K562 (cell line): ENCODE data around the gene LITAF.

Source experiments
- BRD9 ChIP-seq: fragments of 450-650 bp; IDR thresholded peaks from 2 replicates; pipeline ENCODE4 v1.6.1; 2018; ENCODE audit warnings: low read depth; ENCODE audit not compliant: partially characterized antibody
- CHD1 ChIP-seq: fragments of 200-600 bp; sonication (generic); IDR thresholded peaks from one replicate; pipeline ENCODE4 v1.6.1; 2012; ENCODE audit warnings: mild to moderate bottlenecking, moderate library complexity, low read length, inconsistent platforms
- CTCF ChIP-seq, 3 experiments: IDR thresholded peaks in 2 of 3; conservative IDR thresholded peaks in 1 of 3; 2 replicates each; pipeline ENCODE4 v1.5.1; 2011 to 2012; ENCODE audit warnings: low read length in 3 of 3, mild to moderate bottlenecking in 3 of 3, control low read depth in 2 of 3, improper control_type of control experiment in 1 of 3, inconsistent platforms in 1 of 3, low read depth in 1 of 3, mixed read lengths in 1 of 3, moderate library complexity in 1 of 3; ENCODE audit not compliant: insufficient read depth in 2 of 3
- SAFB ChIP-seq: fragments of 200-400 bp; formaldehyde crosslinking; IDR thresholded peaks from 2 replicates; pipeline ENCODE4 v1.6.1; 2017; ENCODE audit warnings: low read depth, low read length, borderline replicate concordance
- TAF7 ChIP-seq: fragments of 450-650 bp; IDR thresholded peaks from 2 replicates; pipeline ENCODE4 v1.6.1; 2016; ENCODE audit warnings: missing genetic modification characterization, missing compliant biosample characterization
- ZC3H4 ChIP-seq: sonication (generic); formaldehyde crosslinking; IDR thresholded peaks from 2 replicates; pipeline ENCODE4 v1.9.0; 2021; ENCODE audit warnings: missing genetic modification reagents, borderline replicate concordance

- TF ChIP-seq TAF7 (tag) (no peak), CTCF (IDR thresholded peaks at IDR 0.05 in 2 of 3, conservative IDR thresholded peaks at IDR 0.05 in 1 of 3; ENCODE audit: insufficient read depth in 2 of 3, low read depth in 1 of 3, low read length in 3 of 3) (no peak), CHD1 (no peak), SAFB (no peak), BRD9 (no peak), ZC3H4 (no peak)
Observed at GRCh38 chr16:11500700-11501346, 85.9 kb downstream of the LITAF start.
